Ishikawa (cell line): ENCODE results near the gene LRGUK.

Experiments
- CEBPB ChIP-seq: IDR thresholded peaks from 2 replicates; pipeline ENCODE4 v1.6.1; 2012
- CREB1 ChIP-seq: IDR thresholded peaks from 2 replicates; pipeline ENCODE4 v1.6.1; 2012; ENCODE audit warnings: low read depth
- EGR1 ChIP-seq: IDR thresholded peaks from 2 replicates; pipeline ENCODE4 v1.6.1; 2012
- EP300 ChIP-seq: IDR thresholded peaks from 2 replicates; pipeline ENCODE4 v1.6.1; 2012; ENCODE audit warnings: borderline replicate concordance
- FOXM1 ChIP-seq: IDR thresholded peaks from 2 replicates; pipeline ENCODE4 v1.6.1; 2012; ENCODE audit warnings: low read depth, borderline replicate concordance
- MAX ChIP-seq: IDR thresholded peaks from 2 replicates; pipeline ENCODE4 v1.6.1; 2012
- NFIC ChIP-seq: IDR thresholded peaks from 2 replicates; pipeline ENCODE4 v1.6.1; 2012
- RAD21 ChIP-seq: IDR thresholded peaks from 2 replicates; pipeline ENCODE4 v1.6.1; 2012; ENCODE audit warnings: low read depth
- REST ChIP-seq: IDR thresholded peaks from 2 replicates; pipeline ENCODE4 v1.6.1; 2012; ENCODE audit warnings: low read depth, mild to moderate bottlenecking
- TAF1 ChIP-seq: IDR thresholded peaks from 2 replicates; pipeline ENCODE4 v1.6.1; 2012; ENCODE audit warnings: low read depth, mild to moderate bottlenecking
- TCF12 ChIP-seq: IDR thresholded peaks from 2 replicates; pipeline ENCODE4 v1.6.1; 2012; ENCODE audit warnings: low read depth
- TEAD4 ChIP-seq: IDR thresholded peaks from 2 replicates; pipeline ENCODE4 v1.6.1; 2012
- USF1 ChIP-seq: IDR thresholded peaks from 2 replicates; pipeline ENCODE4 v1.6.1; 2012
- YY1 ChIP-seq: IDR thresholded peaks from 2 replicates; pipeline ENCODE4 v1.6.1; 2012; ENCODE audit warnings: low read depth
- ZBTB7A ChIP-seq: IDR thresholded peaks from 2 replicates; pipeline ENCODE4 v1.6.1; 2012; ENCODE audit warnings: low read depth

LRGUK gene

GRCh38 chr7:134297489-134297888 lies 170.3 kb downstream of the LRGUK start:
- TF ChIP-seq EGR1 = no peak
- TF ChIP-seq NFIC = no peak
- no peak for TF ChIP-seq MAX
- TF ChIP-seq TAF1 = no peak
- no peak for TF ChIP-seq FOXM1
- TF ChIP-seq TCF12 = no peak
- no peak for TF ChIP-seq EP300
- TF ChIP-seq REST = no peak
- TF ChIP-seq USF1 = no peak
- TF ChIP-seq YY1 = no peak
- TF ChIP-seq ZBTB7A = no peak
- no peak for TF ChIP-seq TEAD4
- no peak for TF ChIP-seq CREB1
- no peak for TF ChIP-seq RAD21

- no peak for TF ChIP-seq CEBPB
- TF ChIP-seq YY1 = no peak
- no peak for TF ChIP-seq ZBTB7A
- no peak for TF ChIP-seq REST
- TF ChIP-seq EP300 = no peak
- no peak for TF ChIP-seq MAX
- no peak for TF ChIP-seq TCF12
- no peak for TF ChIP-seq CREB1
- TF ChIP-seq EGR1 = no peak
- no peak for TF ChIP-seq USF1
- TF ChIP-seq TAF1 = no peak
- TF ChIP-seq NFIC = no peak
- TF ChIP-seq FOXM1 = no peak
- TF ChIP-seq RAD21 = no peak
- no peak for TF ChIP-seq TEAD4
Observed at GRCh38 chr7:134298902-134299683, 172.0 kb downstream of the LRGUK start.

- TF ChIP-seq USF1 (no peak), TCF12 (no peak), TAF1 (no peak), EP300 (no peak), CEBPB (no peak), YY1 (no peak), ZBTB7A (no peak), REST (no peak), TEAD4 (no peak), RAD21 (no peak), NFIC (no peak), CREB1 (no peak), MAX (no peak), FOXM1 (no peak)
Observed at GRCh38 chr7:134300988-134301387, 173.8 kb downstream of the LRGUK start.
